K562 (cell line): Measurements from ENCODE around the gene NR1D2. TPM values are rescaled to one million over a fixed set of nuclear protein-coding genes. Genes with fewer than 3 reads are reported as not detected.

Experiments used
- CBFA2T2 ChIP-seq: fragments of 450-650 bp; conservative IDR thresholded peaks from 2 replicates; pipeline ENCODE4 v1.6.1; 2017; ENCODE audit warnings: mild to moderate bottlenecking
- E2F4 ChIP-seq: sonication (generic); formaldehyde crosslinking; IDR thresholded peaks from 2 replicates; pipeline ENCODE4 v1.8.0; 2022; ENCODE audit warnings: mild to moderate bottlenecking, low read depth, missing genetic modification reagents
- EP300 ChIP-seq: IDR thresholded peaks from 2 replicates; pipeline ENCODE4 v1.6.1; 2012; ENCODE audit warnings: low read length, improper control_type of control experiment
- ETV5 ChIP-seq: sonication (generic); formaldehyde crosslinking; IDR thresholded peaks from 2 replicates; pipeline ENCODE4 v1.4.0; 2020; ENCODE audit warnings: low read depth, mild to moderate bottlenecking, missing genetic modification reagents
- EWSR1 ChIP-seq: fragments of 450-650 bp; IDR thresholded peaks from 2 replicates; pipeline ENCODE4 v1.6.1; 2018; ENCODE audit warnings: borderline replicate concordance, mild to moderate bottlenecking, low read depth, moderate library complexity; ENCODE audit not compliant: partially characterized antibody
- FOXO4 ChIP-seq: fragments of 450-650 bp; formaldehyde crosslinking; IDR thresholded peaks from 2 replicates; pipeline ENCODE4 v1.4.0; 2020; ENCODE audit warnings: mild to moderate bottlenecking, moderate library complexity
- HLTF ChIP-seq: fragments of 450-650 bp; IDR thresholded peaks from 2 replicates; pipeline ENCODE4 v1.6.1; 2016
- HMG20B ChIP-seq: fragments of 250-450 bp; sonication (Bioruptor Pico); IDR thresholded peaks from 2 replicates; pipeline ENCODE4 v1.5.0; 2021; ENCODE audit warnings: mild to moderate bottlenecking
- IRF2 ChIP-seq: sonication (generic); formaldehyde crosslinking; IDR thresholded peaks from 2 replicates; pipeline ENCODE4 v1.8.1; 2022; ENCODE audit warnings: mild to moderate bottlenecking, missing genetic modification reagents
- MCM7 ChIP-seq, 2 experiments: fragments of 450-650 bp; IDR thresholded peaks; 2 replicates each; pipeline ENCODE4 v1.6.1; 2016 to 2018
- MXD1 ChIP-seq: fragments of 250-450 bp; sonication (Bioruptor Pico); IDR thresholded peaks from 2 replicates; pipeline ENCODE4 v1.8.0; 2021; ENCODE audit warnings: borderline replicate concordance, mild to moderate bottlenecking, moderate library complexity; ENCODE audit not compliant: poor library complexity, severe bottlenecking
- NBN ChIP-seq: fragments of 450-650 bp; IDR thresholded peaks from 2 replicates; pipeline ENCODE4 v1.6.1; 2016; ENCODE audit warnings: low read depth, mild to moderate bottlenecking
- NCOA2 ChIP-seq, 2 experiments: fragments of 450-650 bp; IDR thresholded peaks; 2 replicates each; pipeline ENCODE4 v1.6.1; 2018; ENCODE audit warnings: mild to moderate bottlenecking in 2 of 2, moderate library complexity in 1 of 2; ENCODE audit not compliant: partially characterized antibody in 2 of 2
- PRDM10 ChIP-seq: fragments of 450-650 bp; IDR thresholded peaks from 2 replicates; pipeline ENCODE4 v1.6.1; 2018; ENCODE audit not compliant: partially characterized antibody
- SRSF9 ChIP-seq: fragments of 200-400 bp; formaldehyde crosslinking; IDR thresholded peaks from 2 replicates; pipeline ENCODE4 v1.6.1; 2017; ENCODE audit warnings: low read depth, low read length, borderline replicate concordance
- YY1 ChIP-seq, 3 experiments: IDR thresholded peaks; 2 replicates each; pipeline ENCODE4 v1.6.1; 2011; ENCODE audit warnings: low read length in 2 of 3, mild to moderate bottlenecking in 2 of 3, moderate library complexity in 2 of 3, borderline replicate concordance in 1 of 3, control low read depth in 1 of 3, low read depth in 1 of 3; ENCODE audit not compliant: insufficient read depth in 3 of 3, insufficient replicate concordance in 2 of 3, control insufficient read depth in 1 of 3, insufficient read length in 1 of 3; ENCODE audit errors: extremely low read depth in 1 of 3
- ZNF217 ChIP-seq: sonication (generic); formaldehyde crosslinking; IDR thresholded peaks from 2 replicates; pipeline ENCODE4 v1.8.0; 2022; ENCODE audit warnings: mild to moderate bottlenecking, missing genetic modification reagents
- ZNF274 ChIP-seq: IDR thresholded peaks from 2 replicates; pipeline ENCODE4 v1.6.1; 2011; ENCODE audit warnings: low read depth, mild to moderate bottlenecking, low read length, moderate library complexity, borderline replicate concordance
- ZNF311 ChIP-seq: fragments of 250-450 bp; sonication (Bioruptor Pico); IDR thresholded peaks from 2 replicates; pipeline ENCODE4 v1.4.0; 2020; ENCODE audit warnings: mild to moderate bottlenecking, moderate library complexity
- ZNF41 ChIP-seq: fragments of 250-450 bp; sonication (Bioruptor Pico); conservative IDR thresholded peaks from 2 replicates; pipeline ENCODE4 v1.4.0; 2020; ENCODE audit warnings: mild to moderate bottlenecking
- ZNF586 ChIP-seq: fragments of 450-650 bp; formaldehyde crosslinking; conservative IDR thresholded peaks from 2 replicates; pipeline ENCODE4 v1.4.0; 2020; ENCODE audit warnings: mild to moderate bottlenecking, moderate library complexity
- polyA plus RNA-seq, 8 experiments: library from polyadenylated mRNA; depleted of rRNA in 4 of 8; stranded (reverse) in 5 of 8; unstranded in 3 of 8; fragments of >200 nt; fragmentation: Nextera tagmentation in 2 of 8; fragmentation: Illumina TruSeq in 1 of 8; extraction: Ambion mirVana in 2 of 8; extraction: Trizol in 1 of 8; gene quantifications; 2 replicates each; pipeline versions ENCODE4 v1.2.1 to v1.2.3, GENCODE V29; 2011 to 2014; ENCODE audit warnings: inconsistent platforms in 1 of 8, missing spikeins in 1 of 8
- total RNA-seq, 7 experiments: library from RNA; depleted of rRNA in 6 of 7; stranded (reverse); fragments of >200 nt in 6 of 7; fragmentation: Illumina TruSeq in 2 of 7; extraction: Trizol in 2 of 7; gene quantifications; 2 replicates each; pipeline versions ENCODE4 v1.2.1 to v1.2.3, GENCODE V29; 2011 to 2021; ENCODE audit warnings: low replicate concordance in 1 of 7

NR1D2 gene
- total and polyA plus RNA-seq, 9 of the 15 experiments (the other 6 are each of a cell fraction or from before 2014, with no cell fraction given) = 1.2 to 5.5 (median 2.9) TPM

- TF ChIP-seq HLTF (no peak), EWSR1 (no peak), ETV5 (CRISPR knock-in tag) (peak; percentile 55; the same call in 1 of the 2 replicates), MCM7 (IDR thresholded peaks at IDR 0.05) (no peak), EP300 (no peak; the same call in 1 of the 2 replicates), CBFA2T2 (no peak), MXD1 (CRISPR knock-in tag) (no peak), YY1 (IDR thresholded peaks at IDR 0.05; ENCODE audit: borderline replicate concordance in 1 of 3, control insufficient read depth in 1 of 3, extremely low read depth in 1 of 3, insufficient read depth in 3 of 3, insufficient read length in 1 of 3, insufficient replicate concordance in 2 of 3, low read depth in 1 of 3, low read length in 2 of 3) (peak; percentile 15 to 73 (median 67)), ZNF311 (CRISPR knock-in tag) (no peak), PRDM10 (peak; percentile 75), IRF2 (CRISPR knock-in tag) (no peak), FOXO4 (CRISPR knock-in tag) (no peak), SRSF9 (no peak), NBN (peak; percentile 71; the same call in 1 of the 2 replicates), NCOA2 (IDR thresholded peaks at IDR 0.05; ENCODE audit: partially characterized antibody in 2 of 2) (no peak), ZNF41 (CRISPR knock-in tag) (no peak), E2F4 (CRISPR knock-in tag) (0 out of 2 replicates have a peak, but pooled peaks have one; percentile 35), ZNF274 (no peak), ZNF586 (no peak), HMG20B (CRISPR knock-in tag) (no peak), ZNF217 (CRISPR knock-in tag) (no peak)
These were observed 1.0 kb downstream of the NR1D2 start (continued) for GRCh38 chr3:23945913-23946687.
